DMS53 (cell line): ENCODE data around the gene SASH1.
"Not testable (repeated sequence)": the region's sequence is repeated elsewhere in the genome, so short reads cannot be mapped to it uniquely, and the experiment has no call there.

Experiments used
- DNase-seq: peaks from one replicate; lab custom pipeline; 2025; lab: John Stamatoyannopoulos, UW

The SASH1 gene

GRCh38 chr6:148585641-148586040, 243.0 kb downstream of the SASH1 start:
- not testable (repeated sequence) for DNase-seq

GRCh38 chr6:148590883-148591282, 248.2 kb downstream of the SASH1 start:
- no peak for DNase-seq

DNA sequence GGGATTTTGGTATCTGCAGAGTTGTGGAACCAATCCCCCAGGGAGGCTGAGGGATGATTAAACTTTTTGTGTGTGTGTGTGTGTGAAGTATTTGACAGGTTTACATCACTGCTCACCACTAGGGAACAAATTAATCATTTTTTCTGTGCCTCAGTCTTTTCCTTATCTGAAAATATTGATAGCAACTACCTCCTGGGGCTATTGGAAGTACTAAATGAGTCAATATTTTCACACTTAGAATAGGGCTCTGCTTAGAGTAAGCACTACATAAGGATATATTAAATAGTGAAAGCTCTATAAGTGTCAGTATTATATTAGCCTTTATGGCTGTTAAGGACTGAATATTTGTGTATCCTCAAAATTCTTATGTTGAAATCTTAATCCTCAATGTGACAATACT, 249.0 kb downstream of the SASH1 start:
- no peak for DNase-seq

- no peak for DNase-seq
Measured at GRCh38 chr6:148593130-148593812, 250.6 kb downstream of the SASH1 start.

DNA sequence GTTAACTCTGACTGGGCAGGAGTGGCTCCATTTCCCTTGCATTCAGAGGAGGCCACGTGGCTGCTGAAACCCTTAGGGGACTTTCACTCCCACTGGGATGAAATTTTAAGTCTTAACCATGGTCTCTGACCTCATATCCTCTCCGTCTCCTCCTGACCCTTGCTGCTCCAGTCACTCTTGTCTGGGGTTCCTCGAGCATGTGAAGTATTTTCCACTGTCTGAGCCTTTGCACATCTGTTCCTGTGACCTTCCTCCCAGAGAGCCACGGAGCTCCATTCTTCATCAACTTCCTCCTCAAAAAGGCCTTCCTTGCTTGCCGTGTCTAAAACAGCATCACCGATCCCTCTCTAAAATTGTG, 251.2 kb downstream of the SASH1 start:
- no peak for DNase-seq

GRCh38 chr6:148595550-148595949, 252.9 kb downstream of the SASH1 start:
- no peak for DNase-seq

DNA sequence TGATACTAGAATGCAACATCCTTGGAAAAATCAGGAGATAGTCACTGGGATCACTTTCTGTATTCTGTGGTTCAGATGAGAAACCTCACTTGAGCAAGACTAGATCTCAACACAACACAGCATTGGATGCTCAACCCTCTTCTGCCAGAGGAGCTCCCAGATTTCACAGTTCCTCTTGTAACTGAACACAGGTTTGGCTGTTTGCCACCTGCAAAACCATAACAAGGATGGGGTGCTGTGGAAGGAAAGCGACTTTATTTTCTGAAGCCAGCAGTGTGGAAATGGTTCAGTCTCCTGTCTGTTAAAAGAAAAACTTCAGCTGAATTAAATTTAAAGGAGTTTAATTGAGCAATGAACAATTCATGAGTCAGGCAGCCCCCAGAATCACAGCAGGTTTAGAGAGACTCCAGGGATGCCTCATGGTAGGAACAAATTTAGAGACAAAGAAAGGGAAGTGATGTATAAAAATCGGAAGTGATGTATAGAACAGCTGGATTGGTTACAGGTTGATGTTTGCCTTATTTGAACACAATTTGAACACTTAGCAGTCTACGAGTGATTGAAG, 254.3 kb downstream of the SASH1 start:
- no peak for DNase-seq

GRCh38 chr6:148598724-148599123, 256.1 kb downstream of the SASH1 start:
- DNase-seq: no peak

DNA sequence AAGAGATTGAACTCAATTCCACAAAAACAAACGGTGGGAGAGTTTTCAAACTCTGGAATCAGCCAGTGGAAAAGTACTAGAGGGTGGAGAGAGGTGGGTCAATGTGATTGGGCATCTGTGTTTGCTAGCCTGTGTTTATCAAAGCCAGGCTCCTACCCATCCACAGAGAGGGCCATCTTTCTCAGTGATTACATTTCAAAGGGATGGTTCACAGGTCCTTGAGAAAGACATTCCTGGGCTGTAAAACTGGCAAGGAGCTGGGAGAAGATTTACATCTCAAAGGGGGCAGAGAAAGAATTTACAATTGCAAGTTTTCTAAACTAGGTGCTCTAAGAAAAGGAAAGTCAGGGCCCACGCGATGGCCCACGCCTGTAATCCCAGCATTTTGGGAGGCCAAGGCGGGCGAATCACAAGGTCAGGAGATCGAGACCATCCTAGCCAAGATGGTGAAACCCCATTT, 257.4 kb downstream of the SASH1 start:
- DNase-seq: no peak
